HG02571 (cell line): ENCODE data around the gene RHBDF2.

Source experiments
- ATAC-seq: cut with Tn5 transposase; IDR thresholded peaks from one replicate; pipeline ENCODE4 v1.9.1; 2021; ENCODE audit warnings: mild to moderate bottlenecking, moderate library complexity; ENCODE audit not compliant: unreplicated experiment

The RHBDF2 gene

DNA sequence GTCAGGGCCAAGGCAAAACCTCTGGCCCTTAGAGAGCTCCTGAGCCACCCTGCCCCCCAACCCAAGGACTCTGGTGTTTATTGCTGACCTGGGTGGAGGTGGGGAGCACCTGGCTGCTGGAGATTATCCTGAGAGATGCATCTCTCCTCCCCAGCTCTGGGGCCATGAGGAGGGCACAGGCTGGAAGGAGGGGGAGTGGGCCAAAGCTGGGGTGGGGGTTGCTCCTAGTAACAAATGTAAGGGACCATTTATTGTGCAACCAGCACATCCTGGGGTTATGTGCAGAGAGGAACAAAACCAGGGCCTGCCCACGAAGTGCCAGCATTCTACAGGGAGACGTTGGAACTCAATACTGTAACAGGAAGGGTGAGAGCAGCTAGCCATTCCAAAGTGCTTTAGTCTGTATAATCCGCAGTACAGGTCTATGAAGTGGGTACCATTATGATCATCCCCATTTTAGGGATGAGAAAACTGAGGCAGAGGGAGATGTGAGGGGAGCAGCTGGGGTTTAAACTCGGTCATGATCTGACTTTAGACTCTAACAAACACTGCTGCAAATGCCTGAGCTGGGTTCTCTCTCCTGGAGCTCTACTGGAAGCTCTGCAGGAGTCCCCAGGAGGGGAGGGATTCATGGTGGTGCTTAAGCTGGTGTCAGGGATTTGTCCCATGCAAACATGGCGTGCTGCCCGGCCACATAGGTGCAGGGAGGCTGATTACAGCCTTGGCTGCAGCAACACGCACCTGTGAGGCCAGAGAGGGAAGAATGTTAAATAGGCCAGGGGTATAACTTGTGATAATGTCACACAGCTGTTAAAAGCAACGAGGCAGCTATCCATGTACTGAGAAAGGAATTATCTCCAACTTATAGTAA is 1.4 kb upstream of the RHBDF2 start:
- ATAC-seq = no peak

DNA sequence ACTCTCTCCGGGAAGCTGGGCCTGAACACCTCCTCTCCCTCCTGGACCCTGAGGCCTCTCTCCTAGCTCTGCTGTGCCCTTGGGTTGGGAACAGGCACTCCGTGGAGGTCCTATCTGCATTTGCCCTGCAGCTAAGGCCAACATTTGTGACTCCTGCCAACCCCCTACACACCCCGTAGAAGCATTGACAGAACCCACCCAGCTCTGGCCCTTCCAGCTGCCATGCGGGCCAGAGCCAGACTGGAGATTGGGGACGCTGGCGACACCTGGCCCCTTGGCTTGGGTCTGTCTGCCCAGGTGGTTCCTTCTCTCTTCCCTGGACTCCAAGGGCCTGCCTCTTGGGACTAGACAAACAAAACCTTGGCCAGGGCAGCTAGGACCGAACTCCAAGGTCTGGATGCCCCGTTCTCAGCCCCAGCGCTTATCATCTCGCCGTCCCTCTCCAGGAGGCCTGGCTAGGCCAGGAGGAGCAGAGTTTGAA is 644 bp upstream of the RHBDF2 start:
- no peak for ATAC-seq

GRCh38 chr17:76500747-76501017 is 541 bp downstream of the RHBDF2 start:
- peak; percentile 3 for ATAC-seq

DNA sequence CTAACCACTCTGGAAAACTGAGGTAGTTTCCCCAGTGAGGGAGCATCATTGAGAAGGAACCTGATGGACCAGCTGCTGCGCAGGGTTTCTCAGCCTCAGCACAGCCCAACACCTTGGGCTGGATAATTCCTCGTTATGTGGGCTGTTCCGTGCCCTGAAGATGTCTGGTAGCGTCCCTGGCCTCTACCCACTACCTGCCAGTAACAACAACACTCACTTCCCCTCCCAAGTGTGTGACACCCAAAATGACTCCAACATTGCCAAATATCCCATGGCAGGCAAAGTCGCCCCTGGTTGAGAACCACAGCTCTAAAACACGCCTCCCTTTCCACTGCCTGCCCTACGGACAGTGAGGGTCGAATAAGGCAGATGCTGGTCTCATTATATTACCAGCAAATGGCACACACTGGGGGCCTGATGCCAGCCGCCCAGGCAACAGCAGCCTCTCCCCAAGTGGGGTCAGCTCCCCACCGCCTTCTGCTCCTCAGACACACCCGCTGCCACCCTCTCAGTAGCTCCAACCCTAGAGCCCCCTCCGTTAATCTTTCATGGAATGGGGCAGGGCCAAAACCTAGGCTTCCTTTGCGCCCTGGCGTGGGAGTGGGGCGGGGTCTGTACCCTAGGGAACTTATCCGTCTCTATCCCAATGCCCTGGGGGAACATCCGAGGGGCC is 1.0 kb downstream of the RHBDF2 start:
- no peak for ATAC-seq

GRCh38 chr17:76499267-76499667 is 2.0 kb downstream of the RHBDF2 start:
- no peak for ATAC-seq

DNA sequence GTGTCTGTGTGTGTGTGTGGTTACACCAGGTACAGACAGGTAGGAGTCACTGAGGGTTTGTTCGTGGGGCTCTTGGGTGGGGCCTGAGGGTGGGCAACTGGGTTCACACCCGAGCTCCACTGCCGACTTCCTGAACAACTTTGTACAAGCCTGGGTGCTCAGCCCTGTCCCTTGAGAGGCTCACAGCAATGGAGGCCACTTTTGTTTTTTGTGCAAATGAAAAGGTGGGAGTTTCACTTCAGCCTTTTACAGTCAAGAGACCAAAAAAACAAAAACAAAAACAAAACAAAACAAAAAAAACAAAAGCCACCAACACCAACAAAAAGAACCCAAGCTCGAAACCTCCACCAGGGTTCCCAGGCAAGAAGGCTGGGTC is 2.4 kb downstream of the RHBDF2 start:
- ATAC-seq = no peak

GRCh38 chr17:76497979-76498875 is 3.0 kb downstream of the RHBDF2 start:
- no peak for ATAC-seq

DNA sequence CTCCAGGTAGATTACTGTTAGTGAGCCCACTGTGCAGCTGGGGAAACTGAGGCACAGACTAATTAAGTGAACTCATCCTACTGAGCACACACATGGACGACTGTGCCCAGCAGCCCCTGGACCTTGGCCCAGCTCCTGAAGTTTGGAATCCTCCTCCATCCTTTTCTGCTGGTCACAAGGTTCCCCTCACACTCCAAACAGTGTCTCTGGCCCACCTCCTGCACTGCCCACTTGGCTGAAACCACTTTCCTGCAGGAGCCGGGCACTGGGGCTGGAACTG is 3.6 kb downstream of the RHBDF2 start:
- ATAC-seq = no peak

DNA sequence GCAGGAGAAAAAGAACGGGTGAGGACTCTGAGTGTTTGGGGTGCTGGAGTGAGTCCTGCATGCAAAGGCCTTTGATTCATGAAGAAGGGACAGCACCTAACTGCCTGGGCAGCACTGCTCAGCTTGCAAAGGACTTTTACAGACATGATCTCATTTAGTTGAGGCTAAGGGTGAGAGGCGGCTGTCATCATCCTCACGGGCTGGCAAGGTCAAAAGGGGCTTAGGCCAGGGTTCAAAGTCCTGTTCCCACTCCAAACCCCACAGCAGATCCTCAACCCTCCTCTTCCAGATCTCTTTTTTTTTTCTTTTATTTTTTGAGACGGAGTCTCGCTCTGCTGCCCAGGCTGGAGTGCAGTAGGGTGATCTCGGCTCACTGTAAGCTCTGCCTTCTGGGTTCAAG is 4.8 kb downstream of the RHBDF2 start:
- ATAC-seq = no peak

DNA sequence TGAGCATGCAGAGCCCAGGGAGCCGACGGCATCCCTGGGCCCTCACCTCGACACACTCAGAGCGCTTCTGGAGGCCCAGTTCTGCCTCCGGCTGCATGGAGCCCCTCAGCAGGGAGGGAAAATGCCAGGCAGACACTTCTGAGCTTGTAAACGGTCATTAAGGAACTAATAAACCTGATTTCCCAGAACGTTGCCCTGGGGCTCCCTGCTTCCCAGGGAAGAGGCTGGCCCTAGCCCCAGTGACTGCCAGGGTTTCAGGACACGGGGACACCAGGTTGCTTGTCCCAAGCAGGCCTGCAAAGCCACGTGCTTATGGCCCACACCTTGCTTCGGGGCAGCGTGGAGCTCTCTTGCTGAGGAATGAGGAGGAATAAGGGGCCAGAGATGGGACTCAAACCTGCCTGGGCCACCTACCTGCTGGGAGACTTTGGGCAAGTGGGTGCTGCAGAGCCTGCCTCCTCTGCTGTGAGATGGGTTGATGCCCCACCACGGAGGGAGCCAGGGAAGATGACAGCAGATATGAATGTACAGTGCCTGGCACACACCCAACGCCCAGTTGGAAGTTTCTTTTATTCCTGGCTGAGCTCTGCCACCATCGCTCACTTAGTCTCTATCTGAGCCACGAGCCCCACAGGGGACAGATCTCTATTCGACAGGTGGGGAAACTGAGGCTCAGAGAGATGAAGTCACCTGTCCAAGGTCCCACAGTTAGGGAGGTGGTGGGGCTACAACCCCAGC is 5.4 kb downstream of the RHBDF2 start:
- no peak for ATAC-seq

GRCh38 chr17:76493505-76494167 is 7.6 kb downstream of the RHBDF2 start:
- ATAC-seq = no peak

- ATAC-seq = peak; percentile 38
Measured at GRCh38 chr17:76492989-76493501, 8.2 kb downstream of the RHBDF2 start.

- peak; percentile 48 for ATAC-seq
Measured at GRCh38 chr17:76492123-76492988, 8.9 kb downstream of the RHBDF2 start.

- no peak for ATAC-seq
Measured at GRCh38 chr17:76491271-76492122, 9.7 kb downstream of the RHBDF2 start.

- ATAC-seq = no peak
Measured at GRCh38 chr17:76490112-76490710, 11.0 kb downstream of the RHBDF2 start.

- no peak for ATAC-seq
Measured at GRCh38 chr17:76487451-76488192, 13.6 kb downstream of the RHBDF2 start.

DNA sequence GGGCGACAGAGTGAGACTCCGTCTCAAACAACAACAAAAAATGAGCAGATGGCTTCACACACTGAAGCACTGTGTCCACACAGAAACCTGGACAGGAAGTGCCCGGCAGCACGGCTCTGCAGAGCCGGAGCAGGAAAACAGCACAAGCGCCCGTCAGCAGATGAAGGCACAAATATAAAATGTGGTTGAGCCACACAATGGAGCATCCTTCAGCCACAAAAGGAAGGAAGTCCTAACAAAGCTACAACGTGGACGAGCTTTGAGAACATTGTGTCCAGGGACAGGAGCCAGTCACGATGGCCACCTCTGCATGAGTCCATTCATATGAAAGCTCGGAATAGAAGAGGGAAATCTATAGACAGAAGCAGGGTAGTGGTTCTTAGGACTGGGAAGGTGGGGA is 15.7 kb downstream of the RHBDF2 start:
- ATAC-seq = no peak
